ENCODE data around the gene APH1A. TPM values are rescaled to one million over a fixed set of nuclear protein-coding genes. Genes with fewer than 3 reads are reported as not detected.

The APH1A gene
- polyA plus RNA-seq, 2 of the 4 experiments (the other 2 are of a cell fraction): 109 to 118 TPM

DNA sequence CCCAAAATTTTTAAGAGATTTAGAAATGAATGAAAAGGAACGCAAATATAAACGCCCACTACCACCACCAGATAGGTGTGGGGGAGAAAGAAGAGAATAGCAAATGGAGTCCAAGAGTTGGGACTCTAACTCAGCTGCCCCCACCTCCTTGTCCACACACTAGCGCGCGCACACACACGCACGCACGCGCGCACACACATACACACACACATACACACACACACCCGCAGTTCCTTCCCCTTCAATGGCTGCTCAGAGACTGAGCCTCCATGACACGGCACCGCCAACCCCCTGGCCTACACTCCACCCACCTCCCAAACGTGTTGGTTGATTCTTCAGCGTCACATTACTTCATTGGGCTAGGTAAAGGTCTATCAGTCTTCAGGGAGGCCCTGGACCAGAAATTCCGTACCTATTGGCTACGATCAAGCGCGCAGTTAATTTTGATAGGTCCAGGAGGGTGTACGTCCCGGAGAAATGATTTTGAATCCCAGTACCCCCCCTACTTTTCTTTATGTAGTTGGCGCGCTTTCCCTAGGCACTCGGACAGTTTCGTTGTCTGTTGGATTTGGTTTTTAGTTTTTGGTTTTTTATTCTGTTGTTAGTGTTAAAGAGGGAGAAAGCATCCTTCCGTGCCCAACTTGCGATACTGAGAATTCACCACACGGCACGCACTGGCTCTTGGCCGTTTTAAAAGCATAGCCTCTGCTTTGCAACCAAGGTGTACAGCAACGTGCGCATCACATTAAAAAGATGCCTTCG lies 32.8 kb downstream of the APH1A start, which contains the start of gene ANP32E (continued):
- TF ChIP-seq, protein P1, sequence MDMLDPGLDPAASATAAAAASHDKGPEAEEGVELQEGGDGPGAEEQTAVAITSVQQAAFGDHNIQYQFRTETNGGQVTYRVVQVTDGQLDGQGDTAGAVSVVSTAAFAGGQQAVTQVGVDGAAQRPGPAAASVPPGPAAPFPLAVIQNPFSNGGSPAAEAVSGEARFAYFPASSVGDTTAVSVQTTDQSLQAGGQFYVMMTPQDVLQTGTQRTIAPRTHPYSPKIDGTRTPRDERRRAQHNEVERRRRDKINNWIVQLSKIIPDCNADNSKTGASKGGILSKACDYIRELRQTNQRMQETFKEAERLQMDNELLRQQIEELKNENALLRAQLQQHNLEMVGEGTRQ (IDR thresholded peaks at IDR 0.05): no peak
- 0 out of 2 replicates have a peak, but pooled peaks have one; percentile 14 for TF ChIP-seq KDM5A (IDR thresholded peaks at IDR 0.05)
- TF ChIP-seq ZNF302 (CRISPR knock-in tag; IDR thresholded peaks at IDR 0.05): no peak
- TF ChIP-seq, protein P2, sequence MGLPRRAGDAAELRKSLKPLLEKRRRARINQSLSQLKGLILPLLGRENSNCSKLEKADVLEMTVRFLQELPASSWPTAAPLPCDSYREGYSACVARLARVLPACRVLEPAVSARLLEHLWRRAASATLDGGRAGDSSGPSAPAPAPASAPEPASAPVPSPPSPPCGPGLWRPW (IDR thresholded peaks at IDR 0.05): no peak
- TF ChIP-seq, protein P3, sequence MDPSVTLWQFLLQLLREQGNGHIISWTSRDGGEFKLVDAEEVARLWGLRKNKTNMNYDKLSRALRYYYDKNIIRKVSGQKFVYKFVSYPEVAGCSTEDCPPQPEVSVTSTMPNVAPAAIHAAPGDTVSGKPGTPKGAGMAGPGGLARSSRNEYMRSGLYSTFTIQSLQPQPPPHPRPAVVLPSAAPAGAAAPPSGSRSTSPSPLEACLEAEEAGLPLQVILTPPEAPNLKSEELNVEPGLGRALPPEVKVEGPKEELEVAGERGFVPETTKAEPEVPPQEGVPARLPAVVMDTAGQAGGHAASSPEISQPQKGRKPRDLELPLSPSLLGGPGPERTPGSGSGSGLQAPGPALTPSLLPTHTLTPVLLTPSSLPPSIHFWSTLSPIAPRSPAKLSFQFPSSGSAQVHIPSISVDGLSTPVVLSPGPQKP (IDR thresholded peaks at IDR 0.05; ENCODE audit: low read depth, low read length): no peak
- TF ChIP-seq CEBPB (IDR thresholded peaks at IDR 0.05): no peak
- no peak for TF ChIP-seq MAFK (IDR thresholded peaks at IDR 0.05; ENCODE audit: partially characterized antibody)
- TF ChIP-seq, protein P4, sequence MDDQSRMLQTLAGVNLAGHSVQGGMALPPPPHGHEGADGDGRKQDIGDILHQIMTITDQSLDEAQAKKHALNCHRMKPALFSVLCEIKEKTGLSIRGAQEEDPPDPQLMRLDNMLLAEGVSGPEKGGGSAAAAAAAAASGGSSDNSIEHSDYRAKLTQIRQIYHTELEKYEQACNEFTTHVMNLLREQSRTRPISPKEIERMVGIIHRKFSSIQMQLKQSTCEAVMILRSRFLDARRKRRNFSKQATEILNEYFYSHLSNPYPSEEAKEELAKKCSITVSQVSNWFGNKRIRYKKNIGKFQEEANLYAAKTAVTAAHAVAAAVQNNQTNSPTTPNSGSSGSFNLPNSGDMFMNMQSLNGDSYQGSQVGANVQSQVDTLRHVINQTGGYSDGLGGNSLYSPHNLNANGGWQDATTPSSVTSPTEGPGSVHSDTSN (IDR thresholded peaks at IDR 0.05): peak; percentile 93
- TF ChIP-seq FOSL2 (IDR thresholded peaks at IDR 0.05): no peak
- TF ChIP-seq FOSL2 (CRISPR knock-in tag; IDR thresholded peaks at IDR 0.05): 0 out of 2 replicates have a peak, but pooled peaks have one; percentile 22
- no peak for TF ChIP-seq FOXS1 (CRISPR knock-in tag; IDR thresholded peaks at IDR 0.05)
- no peak for TF ChIP-seq ESRRA (IDR thresholded peaks at IDR 0.05; ENCODE audit: borderline replicate concordance, low read length)
- TF ChIP-seq HEYL (CRISPR knock-in tag; IDR thresholded peaks at IDR 0.05): no peak
- 0 out of 3 replicates have a peak, but pooled peaks have one; percentile 47 for TF ChIP-seq BCL3 (IDR thresholded peaks at IDR 0.05)
- no peak; the same call in 1 of the 2 replicates for TF ChIP-seq HMGXB4 (CRISPR knock-in tag; IDR thresholded peaks at IDR 0.05; ENCODE audit: borderline replicate concordance)
- TF ChIP-seq, protein P5, sequence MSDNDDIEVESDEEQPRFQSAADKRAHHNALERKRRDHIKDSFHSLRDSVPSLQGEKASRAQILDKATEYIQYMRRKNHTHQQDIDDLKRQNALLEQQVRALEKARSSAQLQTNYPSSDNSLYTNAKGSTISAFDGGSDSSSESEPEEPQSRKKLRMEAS (IDR thresholded peaks at IDR 0.05): peak; percentile 86
- peak; percentile 60 to 93; a peak in 4 of 5 replicates for TF ChIP-seq JUN (IDR thresholded peaks at IDR 0.05)
- TF ChIP-seq EP300 (IDR thresholded peaks at IDR 0.05): no peak
- no peak for TF ChIP-seq POLR2AphosphoS2 (conservative IDR thresholded peaks at IDR 0.05; ENCODE audit: low read length)
- TF ChIP-seq HOXB13 (CRISPR knock-in tag; IDR thresholded peaks at IDR 0.05; ENCODE audit: low read depth): 0 out of 2 replicates have a peak, but pooled peaks have one; percentile 47
- TF ChIP-seq HDAC2 (IDR thresholded peaks at IDR 0.05): no peak
- TF ChIP-seq NPAS2 (CRISPR knock-in tag; IDR thresholded peaks at IDR 0.05; ENCODE audit: borderline replicate concordance): no peak
- no peak for TF ChIP-seq BHLHE40 (IDR thresholded peaks at IDR 0.05; ENCODE audit: low read depth, low read length)
- no peak for TF ChIP-seq ZSCAN20 (CRISPR knock-in tag; IDR thresholded peaks at IDR 0.05)
- TF ChIP-seq MYC (IDR thresholded peaks at IDR 0.05; ENCODE audit: borderline replicate concordance, low read length): peak; percentile 37
- TF ChIP-seq RARB (CRISPR knock-in tag; IDR thresholded peaks at IDR 0.05): no peak
- no peak for TF ChIP-seq KDM1A (IDR thresholded peaks at IDR 0.05; ENCODE audit: low read depth)
- no peak for TF ChIP-seq CBX2 (IDR thresholded peaks at IDR 0.05; ENCODE audit: borderline replicate concordance, low read depth)
- TF ChIP-seq ATOH8 (CRISPR knock-in tag; IDR thresholded peaks at IDR 0.05; ENCODE audit: low read depth): no peak
- TF ChIP-seq JUNB (IDR thresholded peaks at IDR 0.05): no peak
- TF ChIP-seq POLR2A (IDR thresholded peaks at IDR 0.05; ENCODE audit: low read length): peak; percentile 96
- TF ChIP-seq HOXA7 (CRISPR knock-in tag; IDR thresholded peaks at IDR 0.05): peak; percentile 45; the same call in 1 of the 2 replicates
- no peak for TF ChIP-seq CBX8 (IDR thresholded peaks at IDR 0.05)
- no peak for TF ChIP-seq CHD4 (IDR thresholded peaks at IDR 0.05; ENCODE audit: borderline replicate concordance)
- no peak for TF ChIP-seq TP53 (CRISPR knock-in tag; IDR thresholded peaks at IDR 0.05)

Data from A549 (cell line).